Colonic mucosa (tissue), 4 donors: ENCODE measurements around the gene SIVA1. TPM values are rescaled to one million over a fixed set of nuclear protein-coding genes. Genes with fewer than 3 reads are reported as not detected.

Experiments
- DNase-seq: peaks from one replicate; pipeline ENCODE4 v3.0.0-alpha.2; 2020
- H3K27ac ChIP-seq: fragments of 200-600 bp; one replicate; pipeline ENCODE4 v1.8.0; 2021
- H3K27me3 ChIP-seq: fragments of 200-600 bp; one replicate; pipeline ENCODE4 v1.8.0; 2021
- H3K36me3 ChIP-seq: fragments of 200-600 bp; one replicate; pipeline ENCODE4 v1.8.0; 2021
- H3K4me1 ChIP-seq: fragments of 200-600 bp; one replicate; pipeline ENCODE4 v1.8.0; 2021; ENCODE audit warnings: mild to moderate bottlenecking
- H3K4me3 ChIP-seq: fragments of 200-600 bp; one replicate; pipeline ENCODE4 v1.8.0; 2021
- H3K9ac ChIP-seq, 2 donors: one replicate each; pipeline ENCODE4 v1.7.0; 2013; ENCODE audit warnings: control low read depth in 2 of 2, low read depth in 2 of 2, low read length in 2 of 2
- H3K9me3 ChIP-seq: fragments of 200-600 bp; one replicate; pipeline ENCODE4 v1.8.0; 2021
- intact Hi-C: fragments of 100-400 bp; cut with DNase I; formaldehyde crosslinking; loops from one replicate; pipeline ENCODE4 v1.14.1; 2022
- total RNA-seq, 2 donors: library from RNA; stranded (reverse); fragmentation: NEBNext Ultra II Directional in 1 of 2; extraction: Animal tissue kit (Norgen Biotek cat#: 25700) in 1 of 2; gene quantifications; one replicate each; pipeline ENCODE4 v1.2.1, GENCODE V29; 2021
- TF ChIP-seq, protein P1 (sequence below): fragments of 200-600 bp; IDR thresholded peaks from one replicate; pipeline ENCODE4 v1.8.0; 2022; ENCODE audit warnings: antibody characterized with exemption, mild to moderate bottlenecking
- donor health status: healthy.
- donor health status: DM: no; HTN: no; CAD: no.
- donor health status: DM: no; HTN: no; CAD: no.

SIVA1 gene
- total RNA-seq, 2 donors from 2014 or later, result 58.8 to 153 TPM

DNA sequence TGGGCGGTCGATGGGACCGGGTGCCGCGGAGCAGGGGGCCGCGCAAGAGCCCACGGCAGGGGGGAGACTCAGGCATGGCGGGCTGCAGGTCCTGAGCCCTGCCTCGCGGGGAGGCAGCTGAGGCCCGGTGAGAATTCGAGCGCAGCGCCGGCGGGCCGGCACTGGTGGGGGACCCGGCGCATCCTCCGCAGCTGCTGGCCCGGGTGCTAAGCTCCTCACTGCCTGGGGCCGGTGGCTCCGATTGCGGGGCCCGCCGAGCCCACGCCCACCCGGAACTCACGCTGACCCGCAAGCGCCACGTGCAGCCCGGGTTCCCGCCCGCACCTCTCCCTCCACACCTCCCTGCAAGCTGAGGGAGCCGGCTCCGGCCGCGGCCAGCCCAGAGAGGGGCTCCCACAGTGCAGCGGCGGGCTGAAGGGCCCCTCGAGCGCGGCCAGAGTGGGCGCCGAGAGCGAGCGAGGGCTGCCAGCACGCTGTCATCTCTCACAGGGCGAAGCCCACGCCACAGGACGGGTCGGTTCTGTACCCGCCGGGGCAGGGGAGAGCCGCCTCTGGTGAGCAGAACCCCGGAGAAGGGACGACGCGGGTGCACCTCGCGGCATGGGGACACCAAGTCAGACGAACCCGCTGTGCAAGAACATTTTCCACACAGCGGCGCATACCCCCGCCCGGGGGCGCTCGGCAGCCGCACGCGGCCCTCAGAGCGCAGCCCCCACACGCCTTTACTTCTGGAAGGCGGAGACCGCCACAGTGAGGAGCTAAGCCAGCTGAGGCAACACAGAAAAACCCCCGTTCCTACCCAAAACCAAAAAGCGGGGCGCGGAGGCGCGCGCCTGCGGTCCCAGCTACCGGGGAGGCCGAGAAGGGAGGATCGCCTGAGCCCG, 1.2 kb upstream of the SIVA1 start:
- Histone ChIP-seq H3K27me3 (no peaks in the 10 kb centered on the region), H3K9me3 (no peaks in the 10 kb centered on the region), H3K36me3 (no peaks in the 10 kb centered on the region), H3K4me1 (peaks cover 23% of the 10 kb centered on the region), H3K4me3 (peak overlapping the region; percentile 44), H3K9ac (peak overlapping the region; percentile 61), H3K27ac (peak overlapping the region; percentile 61)
- DNase-seq, result no peak
- TF ChIP-seq, protein P1, sequence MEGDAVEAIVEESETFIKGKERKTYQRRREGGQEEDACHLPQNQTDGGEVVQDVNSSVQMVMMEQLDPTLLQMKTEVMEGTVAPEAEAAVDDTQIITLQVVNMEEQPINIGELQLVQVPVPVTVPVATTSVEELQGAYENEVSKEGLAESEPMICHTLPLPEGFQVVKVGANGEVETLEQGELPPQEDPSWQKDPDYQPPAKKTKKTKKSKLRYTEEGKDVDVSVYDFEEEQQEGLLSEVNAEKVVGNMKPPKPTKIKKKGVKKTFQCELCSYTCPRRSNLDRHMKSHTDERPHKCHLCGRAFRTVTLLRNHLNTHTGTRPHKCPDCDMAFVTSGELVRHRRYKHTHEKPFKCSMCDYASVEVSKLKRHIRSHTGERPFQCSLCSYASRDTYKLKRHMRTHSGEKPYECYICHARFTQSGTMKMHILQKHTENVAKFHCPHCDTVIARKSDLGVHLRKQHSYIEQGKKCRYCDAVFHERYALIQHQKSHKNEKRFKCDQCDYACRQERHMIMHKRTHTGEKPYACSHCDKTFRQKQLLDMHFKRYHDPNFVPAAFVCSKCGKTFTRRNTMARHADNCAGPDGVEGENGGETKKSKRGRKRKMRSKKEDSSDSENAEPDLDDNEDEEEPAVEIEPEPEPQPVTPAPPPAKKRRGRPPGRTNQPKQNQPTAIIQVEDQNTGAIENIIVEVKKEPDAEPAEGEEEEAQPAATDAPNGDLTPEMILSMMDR, result no peak
- intact Hi-C loops, result no loop called here

DNA sequence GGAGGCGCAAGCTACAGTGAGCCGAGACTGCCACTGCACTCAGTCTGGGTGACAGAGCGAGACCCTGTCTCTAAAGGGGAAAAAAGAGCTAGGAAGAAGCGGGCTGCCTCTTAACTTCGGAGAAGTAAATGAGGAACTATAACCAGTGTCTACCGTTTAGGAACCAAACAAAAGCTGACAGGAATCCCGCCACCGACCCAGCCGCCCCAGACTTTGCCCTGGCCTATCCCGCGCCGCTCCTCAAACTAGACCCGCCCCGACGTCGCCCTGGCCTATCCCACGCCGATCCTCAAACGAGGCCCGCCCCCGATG, 568 bp upstream of the SIVA1 start:
- H3K27me3 ChIP-seq, result no peaks in the 10 kb centered on the region
- H3K4me1 ChIP-seq, result peaks cover 23% of the 10 kb centered on the region
- H3K9ac ChIP-seq, result peak overlapping the region; percentile 61
- intact Hi-C loops, result no loop called here
- no peaks in the 10 kb centered on the region for H3K36me3 ChIP-seq
- H3K27ac ChIP-seq, result peak overlapping the region; percentile 61
- no peak for DNase-seq
- TF ChIP-seq, protein P1, result no peak
- H3K4me3 ChIP-seq, result peak overlapping the region; percentile 44
- H3K9me3 ChIP-seq, result no peaks in the 10 kb centered on the region

DNA sequence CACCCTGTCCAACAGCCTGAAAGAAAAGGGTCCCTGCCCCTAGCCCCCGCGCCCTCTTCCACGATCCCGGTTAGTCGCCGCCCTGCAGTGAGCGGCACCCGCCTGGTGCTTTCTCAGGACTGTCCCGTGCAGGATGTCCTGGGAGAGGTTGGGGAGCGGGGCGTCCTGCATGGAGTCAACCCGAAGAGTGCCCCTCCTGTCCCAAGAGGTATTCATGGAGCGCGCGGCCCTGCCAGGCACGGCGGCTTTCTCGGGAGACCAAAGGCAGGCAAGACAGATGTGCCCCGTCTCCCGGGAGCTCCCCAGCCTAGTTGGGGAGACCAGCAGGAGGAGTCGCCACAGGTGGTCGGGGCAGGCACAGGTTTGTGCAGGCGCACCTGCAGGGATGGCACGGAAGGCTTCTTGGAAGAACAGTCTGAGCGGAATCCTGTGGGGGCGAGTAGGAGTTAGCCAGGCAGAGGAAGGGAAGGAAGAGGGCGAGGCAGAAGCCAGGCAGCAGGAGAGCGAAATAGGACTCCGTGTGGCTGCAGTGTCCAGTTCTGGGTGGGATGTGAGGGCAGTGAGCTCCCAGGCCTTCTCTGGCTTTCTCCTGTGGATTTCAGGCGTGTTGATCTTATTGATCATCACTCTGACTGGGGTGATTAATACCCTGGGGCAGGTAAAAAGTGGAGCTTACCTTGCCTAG, 723 bp downstream of the SIVA1 start:
- H3K4me3 ChIP-seq, result peak overlapping the region; percentile 99
- intact Hi-C loops, result no loop called here
- H3K27ac ChIP-seq, result peak overlapping the region; percentile 77

DNA sequence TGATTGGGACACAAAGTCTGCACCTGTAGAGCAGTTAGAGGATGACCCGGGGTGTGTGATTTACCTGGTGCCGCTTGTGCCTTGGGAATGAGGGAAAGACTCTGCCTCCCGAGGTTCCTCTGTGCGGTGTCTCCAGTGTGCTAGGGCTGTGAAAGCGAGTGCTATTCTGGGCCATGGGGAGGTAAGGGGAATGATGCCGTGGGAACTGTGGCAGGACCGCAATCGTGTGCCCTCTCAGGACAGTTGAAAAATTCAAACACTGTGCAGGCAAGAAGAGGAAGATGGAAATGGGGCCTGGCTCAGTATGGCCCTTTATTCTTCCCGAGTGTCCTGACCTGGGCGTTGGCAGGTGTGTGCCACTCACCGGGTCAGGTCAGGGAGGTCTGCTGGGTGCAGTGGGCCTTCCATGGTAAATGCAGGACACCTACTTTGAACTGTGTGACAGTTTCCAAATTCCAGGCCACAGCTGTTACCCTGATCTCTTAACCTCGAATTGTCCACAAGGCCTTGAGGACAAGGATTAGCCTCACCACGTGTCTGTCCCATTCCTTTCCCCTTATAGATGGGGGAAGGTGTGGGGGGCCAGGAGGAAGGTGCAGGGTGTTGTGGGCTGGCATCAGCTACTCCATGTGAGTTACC, 1.4 kb downstream of the SIVA1 start:
- H3K27ac ChIP-seq, result no peak overlapping the region

More for the DNA sequence above, 723 bp downstream of the SIVA1 start:
- Histone ChIP-seq H3K4me1 (peaks cover 15% of the 10 kb centered on the region), H3K27me3 (no peaks in the 10 kb centered on the region), H3K36me3 (no peaks in the 10 kb centered on the region), H3K9ac (peak overlapping the region; percentile 92 to 94), H3K9me3 (no peaks in the 10 kb centered on the region)
- DNase-seq, result peak; percentile 41
- TF ChIP-seq, protein P1, result no peak

DNA sequence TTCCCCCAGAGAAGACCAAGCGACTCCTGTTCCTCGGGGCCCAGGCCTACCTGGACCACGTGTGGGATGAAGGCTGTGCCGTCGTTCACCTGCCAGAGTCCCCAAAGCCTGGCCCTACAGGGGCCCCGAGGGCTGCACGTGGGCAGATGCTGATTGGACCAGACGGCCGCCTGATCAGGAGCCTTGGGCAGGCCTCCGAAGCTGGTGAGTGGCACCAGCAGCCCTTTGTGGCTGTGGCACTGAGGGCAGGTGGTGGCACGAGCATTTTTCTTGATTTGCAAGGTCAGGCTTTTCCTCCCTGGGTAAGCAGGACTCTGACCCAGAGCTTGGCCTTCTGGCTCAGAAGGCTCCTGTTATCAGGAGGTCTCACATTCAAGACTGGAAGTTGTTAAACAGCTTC, 2.7 kb downstream of the SIVA1 start:
- H3K27me3 ChIP-seq, result no peaks in the 10 kb centered on the region
- H3K9me3 ChIP-seq, result no peaks in the 10 kb centered on the region
- H3K9ac ChIP-seq, result no peak overlapping the region
- intact Hi-C loops, result no loop called here
- peaks cover 7% of the 10 kb centered on the region for H3K4me1 ChIP-seq
- no peak overlapping the region for H3K4me3 ChIP-seq
- no peaks in the 10 kb centered on the region for H3K36me3 ChIP-seq
- no peak overlapping the region for H3K27ac ChIP-seq
- no peak for DNase-seq
- TF ChIP-seq, protein P1, result no peak

More for the DNA sequence above, 1.4 kb downstream of the SIVA1 start:
- peaks cover 12% of the 10 kb centered on the region for H3K4me1 ChIP-seq
- H3K9me3 ChIP-seq, result no peaks in the 10 kb centered on the region
- intact Hi-C loops, result no loop called here
- TF ChIP-seq, protein P1, result no peak
- peak overlapping the region; percentile 99 for H3K4me3 ChIP-seq
- no peaks in the 10 kb centered on the region for H3K27me3 ChIP-seq
- H3K36me3 ChIP-seq, result no peaks in the 10 kb centered on the region
- no peak for DNase-seq
- H3K9ac ChIP-seq, result peak overlapping the region; percentile 92 to 94
